K562 (cell line): ENCODE results near the gene ODC1.

Experiments
- ATF7 ChIP-seq: fragments of 450-650 bp; IDR thresholded peaks from 2 replicates; pipeline ENCODE4 v1.7.1; 2014; ENCODE audit warnings: mild to moderate bottlenecking, moderate library complexity
- CTCF ChIP-seq, 3 experiments: IDR thresholded peaks in 2 of 3; conservative IDR thresholded peaks in 1 of 3; 2 replicates each; pipeline ENCODE4 v1.5.1; 2011 to 2012; ENCODE audit warnings: low read length in 3 of 3, mild to moderate bottlenecking in 3 of 3, control low read depth in 2 of 3, improper control_type of control experiment in 1 of 3, inconsistent platforms in 1 of 3, low read depth in 1 of 3, mixed read lengths in 1 of 3, moderate library complexity in 1 of 3; ENCODE audit not compliant: insufficient read depth in 2 of 3
- DMBX1 ChIP-seq: fragments of 250-450 bp; sonication (Bioruptor Pico); IDR thresholded peaks from 2 replicates; pipeline ENCODE4 v1.8.0; 2022; ENCODE audit warnings: inconsistent platforms, mild to moderate bottlenecking, moderate library complexity, borderline replicate concordance
- E2F1 ChIP-seq: sonication (generic); formaldehyde crosslinking; IDR thresholded peaks from 2 replicates; pipeline ENCODE4 v1.8.1; 2023; ENCODE audit warnings: mild to moderate bottlenecking, missing genetic modification reagents, moderate library complexity
- ELF1 ChIP-seq: fragments of 200-800 bp; sonication (Bioruptor generic); IDR thresholded peaks from 2 replicates; pipeline ENCODE4 v1.6.1; 2016; ENCODE audit warnings: missing genetic modification characterization, missing compliant biosample characterization
- EP400 ChIP-seq: fragments of 450-650 bp; IDR thresholded peaks from 2 replicates; pipeline ENCODE4 v1.6.1; 2017; ENCODE audit warnings: antibody characterized with exemption, mild to moderate bottlenecking, moderate library complexity
- HMG20B ChIP-seq: fragments of 250-450 bp; sonication (Bioruptor Pico); IDR thresholded peaks from 2 replicates; pipeline ENCODE4 v1.5.0; 2021; ENCODE audit warnings: mild to moderate bottlenecking
- NR2C2 ChIP-seq, 2 experiments: fragments of 200-800 bp in 1 of 2; sonication (Bioruptor generic) in 1 of 2; sonication (generic) in 1 of 2; formaldehyde crosslinking in 1 of 2; IDR thresholded peaks; 2 replicates each; pipeline versions ENCODE4 v1.6.1 to v1.8.0; 2016 to 2022; ENCODE audit warnings: mild to moderate bottlenecking in 1 of 2, missing compliant biosample characterization in 1 of 2, missing genetic modification characterization in 1 of 2, missing genetic modification reagents in 1 of 2
- SMARCA4 ChIP-seq: fragments of 450-650 bp; IDR thresholded peaks from 2 replicates; pipeline ENCODE4 v1.6.1; 2016
- SRSF9 ChIP-seq: fragments of 200-400 bp; formaldehyde crosslinking; IDR thresholded peaks from 2 replicates; pipeline ENCODE4 v1.6.1; 2017; ENCODE audit warnings: low read depth, low read length, borderline replicate concordance
- ZNF212 ChIP-seq: fragments of 450-650 bp; formaldehyde crosslinking; IDR thresholded peaks from 2 replicates; pipeline ENCODE4 v1.4.0; 2020; ENCODE audit warnings: mild to moderate bottlenecking
- ZNF408 ChIP-seq: fragments of 250-450 bp; sonication (Bioruptor Pico); IDR thresholded peaks from 2 replicates; pipeline ENCODE4 v1.4.0; 2020; ENCODE audit warnings: low read depth, mild to moderate bottlenecking, moderate library complexity

GRCh38 chr2:10412380-10412779, 35.7 kb downstream of the ODC1 start:
- TF ChIP-seq SRSF9 = no peak
- no peak for TF ChIP-seq E2F1 (CRISPR knock-in tag)
- TF ChIP-seq CTCF (IDR thresholded peaks at IDR 0.05 in 2 of 3, conservative IDR thresholded peaks at IDR 0.05 in 1 of 3; ENCODE audit: insufficient read depth in 2 of 3, low read depth in 1 of 3, low read length in 3 of 3) = no peak
- no peak for TF ChIP-seq DMBX1 (CRISPR knock-in tag)
- no peak for TF ChIP-seq ZNF408 (CRISPR knock-in tag)
- no peak for TF ChIP-seq SMARCA4
- TF ChIP-seq ATF7 = no peak
- TF ChIP-seq NR2C2 (CRISPR knock-in tag; IDR thresholded peaks at IDR 0.05) = no peak
- TF ChIP-seq NR2C2 (tag; IDR thresholded peaks at IDR 0.05) = no peak
- TF ChIP-seq HMG20B (CRISPR knock-in tag) = no peak
- no peak for TF ChIP-seq ELF1 (tag)
- no peak for TF ChIP-seq EP400
- no peak for TF ChIP-seq ZNF212 (CRISPR knock-in tag)
